ENCODE measurements around the gene KDM5A.
"Not testable (repeated sequence)": the region's sequence is repeated elsewhere in the genome, so short reads cannot be mapped to it uniquely, and the experiment has no call there.

KDM5A gene

GRCh38 chr12:308511-308910 is 80.6 kb downstream of the KDM5A start:
- TF ChIP-seq POLR2A (IDR thresholded peaks at IDR 0.05; ENCODE audit: low read length) (no peak), GATA1 (IDR thresholded peaks at IDR 0.05; ENCODE audit: low read depth, low read length) (no peak)
- no peak for DNase-seq

GRCh38 chr12:307406-307805 is 81.7 kb downstream of the KDM5A start:
- TF ChIP-seq POLR2A (IDR thresholded peaks at IDR 0.05; ENCODE audit: low read length), result no peak
- TF ChIP-seq GATA1 (IDR thresholded peaks at IDR 0.05; ENCODE audit: low read depth, low read length), result no peak
- DNase-seq, result no peak

- DNase-seq, result no peak
- no peak for TF ChIP-seq GATA1 (IDR thresholded peaks at IDR 0.05; ENCODE audit: low read depth, low read length)
- TF ChIP-seq POLR2A (IDR thresholded peaks at IDR 0.05; ENCODE audit: low read length), result no peak
These were observed 84.3 kb downstream of the KDM5A start for GRCh38 chr12:304805-305204.

GRCh38 chr12:302766-303165 is 86.4 kb downstream of the KDM5A start:
- DNase-seq, result not testable (repeated sequence)

- DNase-seq, result not testable (repeated sequence)
These were observed 89.0 kb downstream of the KDM5A start for GRCh38 chr12:300166-300565.

GRCh38 chr12:299511-299910 is 89.6 kb downstream of the KDM5A start:
- DNase-seq, result not testable (repeated sequence)

- not testable (repeated sequence) for DNase-seq
These were observed 91.1 kb downstream of the KDM5A start for GRCh38 chr12:298059-298458.

GRCh38 chr12:295132-295531 is 94.0 kb downstream of the KDM5A start:
- TF ChIP-seq POLR2A (IDR thresholded peaks at IDR 0.05; ENCODE audit: low read length) (no peak), GATA1 (IDR thresholded peaks at IDR 0.05; ENCODE audit: low read depth, low read length) (no peak)
- no peak for DNase-seq

- no peak for TF ChIP-seq POLR2A (IDR thresholded peaks at IDR 0.05; ENCODE audit: low read length)
- TF ChIP-seq GATA1 (IDR thresholded peaks at IDR 0.05; ENCODE audit: low read depth, low read length), result no peak
- DNase-seq, result no peak
These were observed 95.9 kb downstream of the KDM5A start for GRCh38 chr12:293199-293598.

GRCh38 chr12:292186-292585 is 96.9 kb downstream of the KDM5A start:
- TF ChIP-seq POLR2A (IDR thresholded peaks at IDR 0.05; ENCODE audit: low read length) (no peak), GATA1 (IDR thresholded peaks at IDR 0.05; ENCODE audit: low read depth, low read length) (no peak)
- no peak for DNase-seq

- DNase-seq, result peak in 1 of 2 experiments; percentile 57
- no peak for TF ChIP-seq GATA1 (IDR thresholded peaks at IDR 0.05; ENCODE audit: low read depth, low read length)
- TF ChIP-seq POLR2A (IDR thresholded peaks at IDR 0.05; ENCODE audit: low read length), result no peak
These were observed 97.9 kb downstream of the KDM5A start for GRCh38 chr12:291153-291723.

GRCh38 chr12:288687-289086 is 100.4 kb downstream of the KDM5A start:
- TF ChIP-seq POLR2A (IDR thresholded peaks at IDR 0.05; ENCODE audit: low read length) (no peak), GATA1 (IDR thresholded peaks at IDR 0.05; ENCODE audit: low read depth, low read length) (no peak)
- no peak for DNase-seq

- TF ChIP-seq POLR2A (IDR thresholded peaks at IDR 0.05; ENCODE audit: low read length), result no peak
- TF ChIP-seq GATA1 (IDR thresholded peaks at IDR 0.05; ENCODE audit: low read depth, low read length), result no peak
- no peak for DNase-seq
These were observed 102.4 kb downstream of the KDM5A start for GRCh38 chr12:286531-287300.

GRCh38 chr12:278046-278445 is 111.1 kb downstream of the KDM5A start:
- DNase-seq, result no peak
- TF ChIP-seq GATA1 (IDR thresholded peaks at IDR 0.05; ENCODE audit: low read depth, low read length), result no peak
- TF ChIP-seq POLR2A (IDR thresholded peaks at IDR 0.05; ENCODE audit: low read length), result no peak

GRCh38 chr12:275812-276211 is 113.3 kb downstream of the KDM5A start:
- TF ChIP-seq GATA1 (IDR thresholded peaks at IDR 0.05; ENCODE audit: low read depth, low read length), result no peak
- no peak for TF ChIP-seq POLR2A (IDR thresholded peaks at IDR 0.05; ENCODE audit: low read length)
- DNase-seq, result no peak

- TF ChIP-seq POLR2A (IDR thresholded peaks at IDR 0.05; ENCODE audit: low read length) (no peak), GATA1 (IDR thresholded peaks at IDR 0.05; ENCODE audit: low read depth, low read length) (no peak)
- DNase-seq, result no peak
These were observed 115.7 kb downstream of the KDM5A start for GRCh38 chr12:273382-273781.

All from erythroblast (primary cell).